Transverse colon (tissue), 3 donors: Measurements from ENCODE around the gene MRGPRD.

Experiments
- POLR2A ChIP-seq: fragments of 450-650 bp; IDR thresholded peaks from one replicate; pipeline ENCODE4 v1.6.1; 2016; ENCODE audit warnings: antibody characterized with exemption, mild to moderate bottlenecking, moderate library complexity
- TF ChIP-seq, protein P1 (sequence below), 5 experiments: fragments of 200-600 bp in 3 of 5; fragments of 450-650 bp in 2 of 5; sonication (generic) in 3 of 5; IDR thresholded peaks; 1 replicate in 2 of 5; 2 replicates in 3 of 5; pipeline ENCODE4 v1.5.1; 2016 to 2017; ENCODE audit warnings: antibody characterized with exemption in 5 of 5, inconsistent platforms in 3 of 5, mild to moderate bottlenecking in 2 of 5, moderate library complexity in 1 of 5

DNA sequence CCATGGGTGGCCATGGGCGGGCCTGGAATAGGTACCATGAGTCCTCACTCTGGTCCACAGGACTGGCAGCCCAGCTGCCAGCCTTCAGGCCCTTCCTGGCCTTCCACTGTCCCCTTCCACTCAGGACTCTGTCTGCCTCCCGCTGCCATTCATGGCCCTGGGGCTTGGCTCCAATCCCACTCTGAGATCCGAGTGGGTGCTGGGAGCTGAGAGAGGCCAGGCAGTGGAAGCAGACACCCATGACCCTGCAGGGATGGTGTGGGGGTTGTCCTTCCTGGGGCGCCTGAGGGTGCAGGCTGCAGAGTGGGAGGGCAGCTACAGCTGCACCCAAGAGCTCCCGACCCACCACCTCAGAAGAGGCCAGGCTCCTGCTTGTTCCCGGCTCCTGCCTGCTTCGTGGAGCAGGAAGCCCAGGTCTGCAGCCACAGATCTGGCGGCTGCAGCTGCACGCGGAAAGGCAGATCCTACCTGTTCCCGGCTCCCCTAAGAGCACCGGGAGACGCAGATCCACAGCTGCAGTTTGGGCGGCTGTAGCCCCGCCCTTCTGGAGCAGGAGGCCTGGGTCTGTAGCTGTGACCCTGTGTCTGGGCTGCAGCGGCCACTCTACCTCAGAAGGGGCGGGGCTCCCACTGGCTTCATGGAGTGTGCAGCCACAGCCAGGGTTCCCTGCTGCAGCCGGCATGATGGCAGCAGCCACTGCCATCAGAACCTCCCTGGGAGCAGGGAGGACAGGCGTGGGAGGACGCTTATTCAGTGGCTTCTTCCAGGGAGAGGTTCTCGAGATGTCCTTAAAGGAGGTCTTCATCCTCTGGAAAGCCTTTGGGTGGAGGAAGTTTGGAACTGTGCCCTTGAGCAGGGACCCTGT lies 49.6 kb downstream of the MRGPRD start:
- TF ChIP-seq POLR2A: no peak
- TF ChIP-seq, protein P1, sequence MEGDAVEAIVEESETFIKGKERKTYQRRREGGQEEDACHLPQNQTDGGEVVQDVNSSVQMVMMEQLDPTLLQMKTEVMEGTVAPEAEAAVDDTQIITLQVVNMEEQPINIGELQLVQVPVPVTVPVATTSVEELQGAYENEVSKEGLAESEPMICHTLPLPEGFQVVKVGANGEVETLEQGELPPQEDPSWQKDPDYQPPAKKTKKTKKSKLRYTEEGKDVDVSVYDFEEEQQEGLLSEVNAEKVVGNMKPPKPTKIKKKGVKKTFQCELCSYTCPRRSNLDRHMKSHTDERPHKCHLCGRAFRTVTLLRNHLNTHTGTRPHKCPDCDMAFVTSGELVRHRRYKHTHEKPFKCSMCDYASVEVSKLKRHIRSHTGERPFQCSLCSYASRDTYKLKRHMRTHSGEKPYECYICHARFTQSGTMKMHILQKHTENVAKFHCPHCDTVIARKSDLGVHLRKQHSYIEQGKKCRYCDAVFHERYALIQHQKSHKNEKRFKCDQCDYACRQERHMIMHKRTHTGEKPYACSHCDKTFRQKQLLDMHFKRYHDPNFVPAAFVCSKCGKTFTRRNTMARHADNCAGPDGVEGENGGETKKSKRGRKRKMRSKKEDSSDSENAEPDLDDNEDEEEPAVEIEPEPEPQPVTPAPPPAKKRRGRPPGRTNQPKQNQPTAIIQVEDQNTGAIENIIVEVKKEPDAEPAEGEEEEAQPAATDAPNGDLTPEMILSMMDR (IDR thresholded peaks at IDR 0.05): no peak
